ENCODE results near the gene TMEM150C. TPM values are rescaled to one million over a fixed set of nuclear protein-coding genes. Genes with fewer than 3 reads are reported as not detected.

Gene TMEM150C
- total RNA-seq, 4 donors from 2014 or later = 0.88 to 1.3 (median 1.1) TPM; not detected in 1

- H3K4me1 ChIP-seq = no peaks in the 10 kb centered on the region
- DNase-seq = no peak
These were observed 61.2 kb downstream of the TMEM150C start for GRCh38 chr4:82500435-82501153.

DNA sequence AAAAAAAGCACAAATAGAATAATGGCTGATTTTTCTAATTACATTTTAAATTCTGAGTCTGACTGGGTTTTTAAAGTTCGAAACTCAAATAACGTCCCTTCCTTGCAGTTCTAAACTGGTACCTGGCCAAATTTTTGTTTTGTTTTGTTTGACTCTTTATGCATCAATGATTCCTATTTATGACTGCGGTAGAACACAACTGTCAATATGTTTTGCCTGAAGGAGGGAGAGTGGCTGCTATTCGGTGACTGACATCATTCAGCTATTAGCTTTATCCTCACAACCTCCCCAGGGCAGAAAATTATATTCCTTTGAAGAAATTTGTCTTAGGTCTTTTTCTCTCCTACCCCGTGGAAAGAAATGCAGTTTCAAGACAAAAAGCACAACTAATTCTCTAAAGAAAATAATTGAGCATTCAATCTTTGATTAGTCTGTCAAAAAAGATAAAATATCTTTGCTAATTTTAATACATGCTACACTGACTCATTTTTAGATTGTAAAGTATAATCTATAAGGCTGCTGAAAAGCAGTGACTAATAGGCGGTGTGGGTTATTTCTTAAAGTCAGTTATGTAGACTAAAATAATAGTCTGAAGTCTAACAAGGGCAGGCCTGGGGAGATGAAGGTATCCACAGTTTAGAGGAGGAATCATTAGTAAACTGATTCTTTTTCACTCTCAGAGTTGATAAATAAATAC lies 61.9 kb downstream of the TMEM150C start:
- no peak overlapping the region for H3K27ac ChIP-seq
- no peaks in the 10 kb centered on the region for H3K27me3 ChIP-seq
- no peak for DNase-seq
- no peak for TF ChIP-seq POLR2A (IDR thresholded peaks at IDR 0.05)
- TF ChIP-seq, protein P1, sequence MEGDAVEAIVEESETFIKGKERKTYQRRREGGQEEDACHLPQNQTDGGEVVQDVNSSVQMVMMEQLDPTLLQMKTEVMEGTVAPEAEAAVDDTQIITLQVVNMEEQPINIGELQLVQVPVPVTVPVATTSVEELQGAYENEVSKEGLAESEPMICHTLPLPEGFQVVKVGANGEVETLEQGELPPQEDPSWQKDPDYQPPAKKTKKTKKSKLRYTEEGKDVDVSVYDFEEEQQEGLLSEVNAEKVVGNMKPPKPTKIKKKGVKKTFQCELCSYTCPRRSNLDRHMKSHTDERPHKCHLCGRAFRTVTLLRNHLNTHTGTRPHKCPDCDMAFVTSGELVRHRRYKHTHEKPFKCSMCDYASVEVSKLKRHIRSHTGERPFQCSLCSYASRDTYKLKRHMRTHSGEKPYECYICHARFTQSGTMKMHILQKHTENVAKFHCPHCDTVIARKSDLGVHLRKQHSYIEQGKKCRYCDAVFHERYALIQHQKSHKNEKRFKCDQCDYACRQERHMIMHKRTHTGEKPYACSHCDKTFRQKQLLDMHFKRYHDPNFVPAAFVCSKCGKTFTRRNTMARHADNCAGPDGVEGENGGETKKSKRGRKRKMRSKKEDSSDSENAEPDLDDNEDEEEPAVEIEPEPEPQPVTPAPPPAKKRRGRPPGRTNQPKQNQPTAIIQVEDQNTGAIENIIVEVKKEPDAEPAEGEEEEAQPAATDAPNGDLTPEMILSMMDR (IDR thresholded peaks at IDR 0.05) = no peak
- no peaks in the 10 kb centered on the region for H3K4me1 ChIP-seq
- H3K4me3 ChIP-seq = no peak overlapping the region
- H3K36me3 ChIP-seq = no peaks in the 10 kb centered on the region
- H3K9me3 ChIP-seq = no peaks in the 10 kb centered on the region

More at GRCh38 chr4:82500435-82501153, 61.2 kb downstream of the TMEM150C start:
- TF ChIP-seq, protein P1 (IDR thresholded peaks at IDR 0.05) = no peak
- no peak for TF ChIP-seq POLR2A (IDR thresholded peaks at IDR 0.05)
- Histone ChIP-seq H3K27ac (no peak overlapping the region), H3K4me3 (no peak overlapping the region), H3K36me3 (no peaks in the 10 kb centered on the region), H3K9me3 (no peaks in the 10 kb centered on the region), H3K27me3 (no peaks in the 10 kb centered on the region)

GRCh38 chr4:82496349-82496748 lies 65.4 kb downstream of the TMEM150C start:
- Histone ChIP-seq H3K27ac (no peak overlapping the region), H3K4me1 (no peaks in the 10 kb centered on the region), H3K27me3 (no peaks in the 10 kb centered on the region), H3K36me3 (no peaks in the 10 kb centered on the region), H3K4me3 (no peak overlapping the region), H3K9me3 (no peaks in the 10 kb centered on the region)
- no peak for DNase-seq
- TF ChIP-seq, protein P1 (IDR thresholded peaks at IDR 0.05) = no peak
- TF ChIP-seq POLR2A (IDR thresholded peaks at IDR 0.05) = no peak

DNA sequence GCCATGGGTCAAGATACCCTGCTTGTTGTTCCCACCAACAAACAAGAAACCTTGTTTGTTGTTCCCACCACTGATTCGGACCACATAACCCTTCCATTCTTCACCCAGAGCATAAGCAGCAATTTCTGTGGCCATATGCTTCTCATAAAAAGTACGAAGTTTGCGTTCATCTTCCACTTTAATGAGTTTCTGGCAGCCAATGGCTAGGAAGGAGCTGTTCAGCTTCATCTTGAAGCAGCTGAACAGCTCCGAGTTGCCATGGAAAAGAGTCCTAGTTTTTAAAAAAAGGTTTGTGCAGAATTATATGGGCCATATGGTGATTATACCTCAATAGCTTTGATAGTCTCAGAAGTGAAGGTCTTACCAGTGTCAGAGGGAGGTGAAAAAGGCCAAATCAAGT lies 66.1 kb downstream of the TMEM150C start:
- TF ChIP-seq POLR2A (IDR thresholded peaks at IDR 0.05) = no peak
- TF ChIP-seq, protein P1 (IDR thresholded peaks at IDR 0.05) = no peak
- Histone ChIP-seq H3K4me1 (no peaks in the 10 kb centered on the region), H3K36me3 (no peaks in the 10 kb centered on the region), H3K27ac (no peak overlapping the region), H3K27me3 (no peaks in the 10 kb centered on the region), H3K9me3 (no peaks in the 10 kb centered on the region), H3K4me3 (no peak overlapping the region)
- no peak for DNase-seq

- H3K4me1 ChIP-seq = no peaks in the 10 kb centered on the region
- DNase-seq = no peak
- TF ChIP-seq, protein P1 (IDR thresholded peaks at IDR 0.05) = no peak
- no peak for TF ChIP-seq POLR2A (IDR thresholded peaks at IDR 0.05)
- H3K36me3 ChIP-seq = no peaks in the 10 kb centered on the region
- H3K27ac ChIP-seq = no peak overlapping the region
- H3K27me3 ChIP-seq = no peaks in the 10 kb centered on the region
- no peak overlapping the region for H3K4me3 ChIP-seq
- H3K9me3 ChIP-seq = no peaks in the 10 kb centered on the region
These were observed 67.9 kb downstream of the TMEM150C start for GRCh38 chr4:82493721-82494425.

Data from Peyer's patch (tissue), 4 donors.